ENCODE results near the gene UMODL1. TPM values are rescaled to one million over a fixed set of nuclear protein-coding genes. Genes with fewer than 3 reads are reported as not detected.

Gene UMODL1
- total RNA-seq, 2 experiments from 2014 or later: not detected

- H3K4me3 Mint-ChIP-seq: no peak overlapping the region
- H3K9me3 Mint-ChIP-seq (ENCODE audit: insufficient read depth): no peaks in the 10 kb centered on the region
- peaks cover 20% of the 10 kb centered on the region for H3K4me1 Mint-ChIP-seq (ENCODE audit: low read depth)
- DNase-seq (no peak), ATAC-seq (no peak)
- ChIA-PET CTCF (interaction anchor here (0.7 to 1.0 kb wide), 3 partner anchors 8 to 289 kb away, joined by 3 to 4 read pairs (median 3); no protein-coding TSS in a partner anchor), POLR2A (no interaction called here)
- no peaks in the 10 kb centered on the region for H3K36me3 Mint-ChIP-seq (ENCODE audit: low read depth)
- no peak overlapping the region for H3K27ac Mint-ChIP-seq
- peaks cover 11% of the 10 kb centered on the region for H3K27me3 Mint-ChIP-seq (ENCODE audit: low read depth)
These were observed 34.6 kb downstream of the UMODL1 start for GRCh38 chr21:42105476-42106315.

GRCh38 chr21:42106425-42106824, 35.3 kb downstream of the UMODL1 start:
- no peaks in the 10 kb centered on the region for H3K36me3 Mint-ChIP-seq (ENCODE audit: low read depth)
- H3K4me1 Mint-ChIP-seq (ENCODE audit: low read depth): peaks cover 20% of the 10 kb centered on the region
- ChIA-PET CTCF (interaction anchor here (0.7 to 3.9 kb wide), 6 partner anchors 9 to 290 kb away, joined by 3 to 78 read pairs (median 6); no protein-coding TSS in a partner anchor), POLR2A (no interaction called here)
- no peak overlapping the region for H3K4me3 Mint-ChIP-seq
- H3K27ac Mint-ChIP-seq: no peak overlapping the region
- no peak for DNase-seq
- no peak for ATAC-seq
- H3K27me3 Mint-ChIP-seq (ENCODE audit: low read depth): peaks cover 10% of the 10 kb centered on the region
- no peaks in the 10 kb centered on the region for H3K9me3 Mint-ChIP-seq (ENCODE audit: insufficient read depth)

- H3K27ac Mint-ChIP-seq: no peak overlapping the region
- H3K9me3 Mint-ChIP-seq (ENCODE audit: insufficient read depth): no peaks in the 10 kb centered on the region
- H3K4me1 Mint-ChIP-seq (ENCODE audit: low read depth): peaks cover 15% of the 10 kb centered on the region
- DNase-seq: no peak
- H3K27me3 Mint-ChIP-seq (ENCODE audit: low read depth): peaks cover 8% of the 10 kb centered on the region
- no peak overlapping the region for H3K4me3 Mint-ChIP-seq
- ChIA-PET POLR2A (no interaction called here), CTCF (interaction anchor here (0.7 to 3.9 kb wide), 38 partner anchors 10 to 492 kb away, joined by 3 to 78 read pairs (median 5); no protein-coding TSS in a partner anchor)
- ATAC-seq: no peak
- H3K36me3 Mint-ChIP-seq (ENCODE audit: low read depth): no peaks in the 10 kb centered on the region
These were observed 36.2 kb downstream of the UMODL1 start for GRCh38 chr21:42107177-42107880.

- POLR2A ChIA-PET: interaction anchor here (1.3 kb wide), 1 partner anchor 9 kb away, joined by 3 read pairs; no protein-coding TSS in a partner anchor
These were observed 36.9 kb downstream of the UMODL1 start for GRCh38 chr21:42107881-42108553.

GRCh38 chr21:42108554-42109340, 37.6 kb downstream of the UMODL1 start:
- CTCF ChIA-PET: interaction anchor here (0.6 to 3.9 kb wide), 37 partner anchors 9 to 683 kb away, joined by 3 to 78 read pairs (median 5); partner anchors contain the start of gene MX1
- POLR2A ChIA-PET: interaction anchor here (1.3 kb wide), 1 partner anchor 8 kb away, joined by 3 read pairs; no protein-coding TSS in a partner anchor
- peaks cover 7% of the 10 kb centered on the region for H3K27me3 Mint-ChIP-seq (ENCODE audit: low read depth)
- peaks cover 11% of the 10 kb centered on the region for H3K4me1 Mint-ChIP-seq (ENCODE audit: low read depth)
- DNase-seq (no peak), ATAC-seq (no peak)
- no peak overlapping the region for H3K27ac Mint-ChIP-seq
- H3K4me3 Mint-ChIP-seq: no peak overlapping the region
- no peaks in the 10 kb centered on the region for H3K9me3 Mint-ChIP-seq (ENCODE audit: insufficient read depth)
- no peaks in the 10 kb centered on the region for H3K36me3 Mint-ChIP-seq (ENCODE audit: low read depth)

More at GRCh38 chr21:42107881-42108553, 36.9 kb downstream of the UMODL1 start:
- Mint-ChIP-seq H3K36me3 (ENCODE audit: low read depth) (no peaks in the 10 kb centered on the region), H3K27me3 (ENCODE audit: low read depth) (peaks cover 8% of the 10 kb centered on the region), H3K9me3 (ENCODE audit: insufficient read depth) (no peaks in the 10 kb centered on the region), H3K4me3 (no peak overlapping the region), H3K27ac (no peak overlapping the region), H3K4me1 (ENCODE audit: low read depth) (peaks cover 11% of the 10 kb centered on the region)
- ATAC-seq (peak; percentile 99), DNase-seq (peak; percentile 75)
- CTCF ChIA-PET: interaction anchor here (0.6 to 3.9 kb wide), 45 partner anchors 10 to 682 kb away, joined by 3 to 78 read pairs (median 5); partner anchors contain the start of gene MX1

GRCh38 chr21:42109473-42109872, 38.4 kb downstream of the UMODL1 start:
- ATAC-seq (no peak), DNase-seq (no peak)
- ChIA-PET POLR2A (no interaction called here), CTCF (interaction anchor here (2.1 to 3.9 kb wide), 6 partner anchors 8 to 293 kb away, joined by 12 to 78 read pairs (median 15); no protein-coding TSS in a partner anchor)
- H3K36me3 Mint-ChIP-seq (ENCODE audit: low read depth): no peaks in the 10 kb centered on the region
- peaks cover 11% of the 10 kb centered on the region for H3K4me1 Mint-ChIP-seq (ENCODE audit: low read depth)
- no peaks in the 10 kb centered on the region for H3K9me3 Mint-ChIP-seq (ENCODE audit: insufficient read depth)
- no peak overlapping the region for H3K4me3 Mint-ChIP-seq
- no peak overlapping the region for H3K27ac Mint-ChIP-seq
- peaks cover 7% of the 10 kb centered on the region for H3K27me3 Mint-ChIP-seq (ENCODE audit: low read depth)

GRCh38 chr21:42109873-42110525, 38.9 kb downstream of the UMODL1 start:
- ChIA-PET CTCF (interaction anchor here (2.8 to 3.9 kb wide), 2 partner anchors 8 to 46 kb away, joined by 13 to 78 read pairs; no protein-coding TSS in a partner anchor), POLR2A (no interaction called here)

GRCh38 chr21:42110691-42111469, 39.8 kb downstream of the UMODL1 start:
- POLR2A ChIA-PET: interaction anchor here (0.8 to 1.1 kb wide), 2 partner anchors 18 to 536 kb away, joined by 3 to 4 read pairs; no protein-coding TSS in a partner anchor
- peaks cover 11% of the 10 kb centered on the region for H3K4me1 Mint-ChIP-seq (ENCODE audit: low read depth)
- H3K4me3 Mint-ChIP-seq: no peak overlapping the region

More at GRCh38 chr21:42109873-42110525, 38.9 kb downstream of the UMODL1 start:
- no peak for ATAC-seq
- DNase-seq: no peak
- H3K27me3 Mint-ChIP-seq (ENCODE audit: low read depth): peaks cover 7% of the 10 kb centered on the region
- no peak overlapping the region for H3K4me3 Mint-ChIP-seq
- H3K4me1 Mint-ChIP-seq (ENCODE audit: low read depth): peaks cover 11% of the 10 kb centered on the region
- no peak overlapping the region for H3K27ac Mint-ChIP-seq
- H3K36me3 Mint-ChIP-seq (ENCODE audit: low read depth): no peaks in the 10 kb centered on the region
- H3K9me3 Mint-ChIP-seq (ENCODE audit: insufficient read depth): no peaks in the 10 kb centered on the region

GRCh38 chr21:42111470-42111743, 40.3 kb downstream of the UMODL1 start:
- H3K9me3 Mint-ChIP-seq (ENCODE audit: insufficient read depth): no peaks in the 10 kb centered on the region
- H3K4me3 Mint-ChIP-seq: no peak overlapping the region
- CTCF ChIA-PET: interaction anchor here (2.0 kb wide), 1 partner anchor 295 kb away, joined by 10 read pairs; no protein-coding TSS in a partner anchor
- no peak overlapping the region for H3K27ac Mint-ChIP-seq
- peaks cover 7% of the 10 kb centered on the region for H3K27me3 Mint-ChIP-seq (ENCODE audit: low read depth)
- POLR2A ChIA-PET: interaction anchor here (0.8 to 1.1 kb wide), 2 partner anchors 18 to 536 kb away, joined by 3 to 4 read pairs; no protein-coding TSS in a partner anchor
- ATAC-seq (no peak), DNase-seq (no peak)
- peaks cover 11% of the 10 kb centered on the region for H3K4me1 Mint-ChIP-seq (ENCODE audit: low read depth)
- H3K36me3 Mint-ChIP-seq (ENCODE audit: low read depth): no peaks in the 10 kb centered on the region

More at GRCh38 chr21:42110691-42111469, 39.8 kb downstream of the UMODL1 start:
- no peaks in the 10 kb centered on the region for H3K9me3 Mint-ChIP-seq (ENCODE audit: insufficient read depth)
- CTCF ChIA-PET: interaction anchor here (2.0 kb wide), 1 partner anchor 294 kb away, joined by 10 read pairs; no protein-coding TSS in a partner anchor
- H3K27ac Mint-ChIP-seq: no peak overlapping the region
- H3K27me3 Mint-ChIP-seq (ENCODE audit: low read depth): peaks cover 7% of the 10 kb centered on the region
- DNase-seq (no peak), ATAC-seq (no peak)
- H3K36me3 Mint-ChIP-seq (ENCODE audit: low read depth): no peaks in the 10 kb centered on the region

GRCh38 chr21:42111811-42112210, 40.7 kb downstream of the UMODL1 start:
- Mint-ChIP-seq H3K4me1 (ENCODE audit: low read depth) (peaks cover 11% of the 10 kb centered on the region), H3K27ac (no peak overlapping the region), H3K4me3 (no peak overlapping the region), H3K27me3 (ENCODE audit: low read depth) (peaks cover 7% of the 10 kb centered on the region), H3K9me3 (ENCODE audit: insufficient read depth) (no peaks in the 10 kb centered on the region), H3K36me3 (ENCODE audit: low read depth) (no peaks in the 10 kb centered on the region)
- CTCF ChIA-PET: interaction anchor here (2.0 kb wide), 1 partner anchor 295 kb away, joined by 10 read pairs; no protein-coding TSS in a partner anchor
- DNase-seq (no peak), ATAC-seq (no peak)
- POLR2A ChIA-PET: interaction anchor here (0.8 to 1.1 kb wide), 2 partner anchors 17 to 537 kb away, joined by 3 to 4 read pairs; no protein-coding TSS in a partner anchor
